GM21381 (cell line): ENCODE data around the gene C20orf202.
"Not testable (repeated sequence)": the region's sequence is repeated elsewhere in the genome, so short reads cannot be mapped to it uniquely, and the experiment has no call there.

Source experiments
- ATAC-seq: cut with Tn5 transposase; IDR thresholded peaks from one replicate; pipeline ENCODE4 v1.9.1; 2021; ENCODE audit warnings: mild to moderate bottlenecking, moderate library complexity; ENCODE audit not compliant: unreplicated experiment

The C20orf202 gene

DNA sequence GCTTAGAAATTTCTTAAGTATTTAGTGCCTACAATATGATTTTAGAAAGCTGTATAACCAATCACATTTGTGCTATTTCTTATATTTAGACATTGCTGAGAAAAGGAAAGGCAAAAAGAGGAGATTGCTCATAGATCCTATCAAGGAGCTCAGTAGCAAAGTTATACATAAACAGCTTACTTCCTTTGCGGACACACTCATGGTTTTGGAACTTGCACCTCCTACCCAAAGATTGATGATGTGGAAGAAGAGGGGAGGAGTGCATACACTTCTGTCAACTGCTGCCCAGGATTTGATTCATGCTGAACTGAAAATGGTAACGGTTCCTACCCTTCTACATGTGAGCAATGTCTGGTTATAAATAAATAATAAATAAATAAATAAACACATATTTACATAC lies 39.3 kb downstream of the C20orf202 start:
- ATAC-seq: no peak

DNA sequence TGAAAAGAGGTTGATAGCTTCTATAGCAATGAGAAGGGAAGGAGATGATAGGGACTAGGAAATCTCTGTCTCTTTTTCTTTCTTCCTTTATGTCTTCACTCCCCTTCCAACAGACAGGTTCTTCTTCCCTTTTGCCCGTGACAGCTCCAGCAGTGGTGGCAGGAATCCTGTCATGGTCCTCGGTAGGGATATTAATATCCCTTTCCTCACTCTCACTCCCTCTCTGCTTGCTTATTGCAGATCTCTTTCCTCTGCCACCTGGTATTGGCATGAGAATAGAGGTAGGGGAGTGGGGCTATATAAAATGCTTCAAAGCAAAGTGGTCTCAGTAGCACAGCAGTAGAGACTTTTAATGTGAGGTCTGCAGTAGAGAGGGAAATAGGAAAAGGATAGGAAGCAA lies 42.3 kb downstream of the C20orf202 start:
- ATAC-seq: no peak

DNA sequence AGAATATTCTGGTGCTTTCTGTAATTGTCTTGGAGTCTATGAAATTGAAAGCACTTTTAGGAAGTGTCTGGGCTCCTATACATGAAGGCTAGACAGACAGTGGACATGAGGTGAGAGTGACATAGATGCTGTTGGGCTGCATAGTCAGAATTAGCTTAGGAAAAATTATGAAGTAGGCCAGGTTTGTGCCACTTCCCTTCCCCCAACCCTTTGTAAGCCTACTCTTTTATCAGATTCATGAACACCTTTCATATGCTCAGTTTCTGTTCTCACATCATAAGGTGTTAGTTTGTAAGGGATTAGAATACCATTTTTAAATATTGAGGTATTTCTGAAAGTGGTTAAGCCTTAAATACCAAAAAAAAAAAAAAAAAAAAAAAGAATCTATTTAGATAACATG lies 44.4 kb downstream of the C20orf202 start:
- ATAC-seq: no peak

DNA sequence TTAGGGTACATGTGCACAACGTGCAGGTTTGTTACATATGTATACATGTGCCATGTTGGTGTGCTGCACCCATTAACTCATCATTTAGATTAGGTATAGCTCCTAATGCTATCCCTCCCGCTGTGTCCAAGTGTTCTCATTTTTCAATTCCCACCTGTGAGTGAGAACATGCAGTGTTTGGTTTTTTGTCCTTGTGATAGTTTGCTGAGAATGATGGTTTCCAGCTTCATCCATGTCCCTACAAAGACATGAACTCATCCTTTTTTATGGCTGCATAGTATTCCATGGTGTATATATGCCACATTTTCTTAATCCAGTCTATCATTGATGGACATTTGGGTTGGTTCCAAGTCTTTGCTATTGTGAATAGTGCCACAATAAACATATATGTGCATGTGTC lies 47.0 kb downstream of the C20orf202 start:
- not testable (repeated sequence) for ATAC-seq

DNA sequence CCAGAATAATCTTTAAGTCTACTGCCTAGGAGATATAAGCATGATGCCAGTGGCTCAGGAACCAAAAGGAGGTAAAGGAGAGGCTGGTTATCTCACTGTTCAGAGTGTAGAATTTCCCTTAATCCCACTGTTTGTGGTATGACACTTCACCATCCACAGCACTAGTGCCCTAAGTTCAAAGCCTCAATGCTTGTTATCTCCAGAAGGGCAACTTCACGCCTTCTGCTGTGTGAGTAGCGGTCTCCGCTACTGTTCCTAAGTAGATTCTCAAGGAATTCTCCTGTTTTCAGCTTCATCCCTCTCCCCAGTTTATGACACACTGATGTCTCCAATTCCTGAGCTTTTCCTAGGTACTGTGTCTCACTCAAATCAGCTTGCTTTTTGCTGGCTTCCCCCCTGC lies 49.2 kb downstream of the C20orf202 start:
- no peak for ATAC-seq

DNA sequence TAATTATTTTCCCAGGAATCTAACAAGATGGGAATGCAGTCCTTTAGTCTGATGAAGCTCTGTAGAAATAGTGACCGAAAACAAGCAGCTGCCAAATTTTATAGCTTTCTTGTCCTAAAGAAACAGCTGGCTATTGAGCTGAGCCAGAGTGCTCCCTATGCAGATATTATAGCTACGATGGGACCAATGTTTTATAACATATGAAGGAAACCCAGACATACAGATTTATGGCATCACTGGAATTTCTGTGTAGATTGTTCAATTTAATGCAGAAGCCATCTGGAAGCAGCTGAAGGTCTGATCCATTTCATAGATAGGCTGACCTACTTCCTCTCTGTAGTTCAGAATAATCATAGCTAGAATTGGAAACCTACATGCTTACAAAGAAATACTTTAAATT lies 51.0 kb downstream of the C20orf202 start:
- no peak for ATAC-seq

DNA sequence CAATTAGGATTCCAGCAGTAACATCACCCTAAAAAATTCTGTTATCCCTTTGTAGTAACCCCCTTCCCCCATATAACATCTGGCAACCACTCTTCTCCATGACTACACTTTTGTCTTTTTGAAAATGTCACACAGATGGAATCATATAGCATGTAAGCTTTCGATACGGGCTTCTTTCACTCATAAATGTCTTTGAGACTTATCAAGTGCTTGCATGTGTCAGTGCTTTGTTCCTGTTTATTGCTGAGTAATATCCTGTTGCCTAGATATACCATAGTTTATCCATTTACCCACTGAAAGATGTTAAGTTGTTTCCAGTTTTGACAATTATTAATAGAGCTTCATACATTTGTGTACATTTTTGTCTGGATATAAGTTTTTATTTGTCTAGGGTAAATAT lies 52.4 kb downstream of the C20orf202 start:
- no peak for ATAC-seq
